Endothelial cell of umbilical vein (primary cell): ENCODE data around the gene USP25. TPM values are rescaled to one million over a fixed set of nuclear protein-coding genes. Genes with fewer than 3 reads are reported as not detected.

ENCODE experiments used
- BruUV-seq: library from RNA; stranded (reverse); fragments of 400-500 nt; replicated peaks from 2 replicates; lab custom pipeline; 2021; lab: Mats Ljungman, UMichigan
- CTCF ChIA-PET: fragments of 300-600, 350-600 bp; sonication (Branson Sonifier 250); formaldehyde crosslinking; loops from one replicate; lab custom pipeline; 2021; ENCODE audit warnings: antibody characterized with exemption, inconsistent platforms; lab: Charles Lee
- POLR2A ChIA-PET: fragments of 300-600, 350-600 bp; sonication (Branson Sonifier 250); formaldehyde crosslinking; loops from one replicate; lab custom pipeline; 2021; ENCODE audit warnings: antibody characterized with exemption, inconsistent platforms; lab: Charles Lee
- DNase-seq: peaks from one replicate; pipeline ENCODE4 v3.0.0-alpha.2; 2011; ENCODE audit warnings: low read depth, low spot score
- FAIRE-seq: peaks from 2 replicates; lab custom pipeline; 2011; peaks lifted over from hg19 to GRCh38; lab: Jason Lieb, UNC
- H2AFZ ChIP-seq: 2 replicates; pipeline ENCODE4 v1.6.0; 2012; ENCODE audit warnings: low read depth, low read length, control low read depth, inconsistent platforms
- H3K27ac ChIP-seq: 2 replicates; pipeline ENCODE4 v1.5.1; 2011; ENCODE audit warnings: low read depth, mild to moderate bottlenecking, control low read depth, low read length, moderate library complexity; ENCODE audit not compliant: insufficient read depth
- H3K27me3 ChIP-seq, 2 experiments: 2 replicates each; pipeline versions ENCODE4 v1.6.0 to v1.6.1; 2011; ENCODE audit warnings: low read length in 2 of 2, mixed read lengths in 1 of 2; ENCODE audit not compliant: control insufficient read depth in 2 of 2, insufficient read depth in 2 of 2
- H3K36me3 ChIP-seq, 2 experiments: 2 replicates in 1 of 2; 3 replicates in 1 of 2; pipeline ENCODE4 v1.5.1; 2011; ENCODE audit warnings: low read length in 2 of 2, mild to moderate bottlenecking in 1 of 2, moderate library complexity in 1 of 2; ENCODE audit not compliant: control insufficient read depth in 2 of 2, insufficient read depth in 2 of 2; ENCODE audit errors: extremely low read depth in 1 of 2
- H3K4me1 ChIP-seq: 3 replicates; pipeline ENCODE4 v1.5.1; 2011; ENCODE audit warnings: mild to moderate bottlenecking, low read length; ENCODE audit not compliant: control insufficient read depth, insufficient read depth; ENCODE audit errors: extremely low read depth
- H3K4me2 ChIP-seq: 2 replicates; pipeline ENCODE4 v1.6.1; 2011; ENCODE audit warnings: low read length, control low read depth, mixed read lengths; ENCODE audit not compliant: insufficient read depth
- H3K4me3 ChIP-seq, 3 experiments: fragments of 200-600 bp in 1 of 3; sonication (generic), shearing (Covaris generic) in 1 of 3; replicated peaks in 1 of 3; 2 replicates each; pipeline ENCODE4 v1.5.1; 2011 to 2016; ENCODE audit warnings: control low read depth in 3 of 3, low read length in 3 of 3, mild to moderate bottlenecking in 2 of 3, inconsistent platforms in 1 of 3, low read depth in 1 of 3, moderate library complexity in 1 of 3; ENCODE audit not compliant: insufficient read depth in 1 of 3
- H3K79me2 ChIP-seq: 2 replicates; pipeline ENCODE4 v1.6.0; 2012; ENCODE audit warnings: low read length, inconsistent platforms; ENCODE audit not compliant: control insufficient read depth, insufficient read depth
- H3K9ac ChIP-seq: replicated peaks from 2 replicates; pipeline ENCODE3; 2011; ENCODE audit warnings: low read length, control low read depth; ENCODE audit not compliant: insufficient read depth; ENCODE audit errors: extremely low read depth
- H3K9me1 ChIP-seq: replicated peaks from 3 replicates; pipeline ENCODE4 v1.6.0; 2011; ENCODE audit warnings: mild to moderate bottlenecking, low read length; ENCODE audit not compliant: control insufficient read depth, insufficient read depth; ENCODE audit errors: extremely low read depth
- H3K9me3 ChIP-seq: replicated peaks from 2 replicates; pipeline ENCODE4 v1.5.1; 2012; ENCODE audit warnings: low read length, inconsistent platforms; ENCODE audit not compliant: control insufficient read depth, insufficient read depth
- H4K20me1 ChIP-seq: replicated peaks from 2 replicates; pipeline ENCODE3; 2011; ENCODE audit warnings: mild to moderate bottlenecking, low read length; ENCODE audit not compliant: control insufficient read depth, insufficient read depth; ENCODE audit errors: extremely low read depth
- EZH2 ChIP-seq: IDR thresholded peaks from 2 replicates; pipeline ENCODE4 v1.6.1; 2012; ENCODE audit warnings: borderline replicate concordance, low read depth, mild to moderate bottlenecking, moderate library complexity, low read length, inconsistent platforms; ENCODE audit not compliant: severe bottlenecking
- FOS ChIP-seq: IDR thresholded peaks from 2 replicates; pipeline ENCODE4 v1.6.1; 2011; ENCODE audit warnings: mild to moderate bottlenecking, low read length, moderate library complexity, borderline replicate concordance; ENCODE audit not compliant: insufficient read depth
- GATA2 ChIP-seq: IDR thresholded peaks from 2 replicates; pipeline ENCODE4 v1.7.0; 2011; ENCODE audit warnings: low read depth, mild to moderate bottlenecking, moderate library complexity, mixed read lengths, low read length; ENCODE audit not compliant: insufficient read length, insufficient read depth
- JUN ChIP-seq: IDR thresholded peaks from 2 replicates; pipeline ENCODE4 v1.6.1; 2011; ENCODE audit warnings: borderline replicate concordance, low read depth; ENCODE audit not compliant: insufficient read length, insufficient read depth
- MAX ChIP-seq: IDR thresholded peaks from 2 replicates; pipeline ENCODE4 v1.6.1; 2011; ENCODE audit not compliant: insufficient read depth, insufficient read length
- dilution Hi-C: fragments of 300-500 bp; cut with MboI; formaldehyde crosslinking; loops from one replicate; pipeline ENCODE4 v1.15.0; 2019; ENCODE audit warnings: low sequenced_read_pairs; ENCODE audit not compliant: extremely low pct_ligation_motif_present
- intact Hi-C: fragments of 100-400 bp; cut with micrococcal nuclease; formaldehyde crosslinking; loops from one replicate; pipeline ENCODE4 v1.10.0; 2022
- polyA plus RNA-seq, 4 experiments: library from polyadenylated mRNA; depleted of rRNA in 3 of 4; stranded (reverse) in 3 of 4; unstranded in 1 of 4; fragments of >200 nt; gene quantifications; 2 replicates each; pipeline versions ENCODE4 v1.2.1 to v1.2.3, GENCODE V29; 2011 to 2012; ENCODE audit warnings: missing spikeins in 1 of 4
- total RNA-seq: library from RNA; stranded (reverse); gene quantifications from 2 replicates; pipeline ENCODE4 v1.2.3, GENCODE V29; 2021

The USP25 gene
- total and polyA plus RNA-seq, 2 donors (not counting 3 experiments of a cell fraction or from before 2014, with no cell fraction given) = 14.4 to 67.5 TPM

- FAIRE-seq (no peak), DNase-seq (no peak)
- H3K27ac ChIP-seq = no peak overlapping the region
- peaks cover 4 to 14% of the 10 kb centered on the region in 2 experiments for H3K36me3 ChIP-seq
- no peaks in the 10 kb centered on the region for H3K9me1 ChIP-seq
- BruUV-seq = no TSS peak
- H4K20me1 ChIP-seq = no peaks in the 10 kb centered on the region
- TF ChIP-seq GATA2 (no peak), EZH2 (no peak)
- peaks cover 19% of the 10 kb centered on the region for H3K79me2 ChIP-seq
- H3K27me3 ChIP-seq = no peaks in the 10 kb centered on the region
- no peaks in the 10 kb centered on the region for H3K9me3 ChIP-seq
- H3K4me3 ChIP-seq = no peak overlapping the region
- H3K4me1 ChIP-seq = peaks cover 20% of the 10 kb centered on the region
- POLR2A ChIA-PET = no interaction called here
- dilution Hi-C loops (no loop called here), intact Hi-C loops (loop anchor here (5.0 kb wide), 1 partner anchor 138 kb away; no protein-coding TSS in a partner anchor)
- H2AFZ ChIP-seq = no peak overlapping the region
- CTCF ChIA-PET = interaction anchor here (1.1 to 1.7 kb wide), 2 partner anchors 10 to 32 kb away, joined by 3 to 10 read pairs; no protein-coding TSS in a partner anchor
- H3K9ac ChIP-seq = no peak overlapping the region
- no peak overlapping the region for H3K4me2 ChIP-seq
Measured at GRCh38 chr21:15820327-15820726, 90.5 kb downstream of the USP25 start.

- CTCF ChIA-PET = interaction anchor here (1.1 to 1.7 kb wide), 4 partner anchors 10 to 31 kb away, joined by 3 to 10 read pairs (median 3); no protein-coding TSS in a partner anchor
- dilution Hi-C loops = no loop called here
Measured at GRCh38 chr21:15820852-15821379, 91.1 kb downstream of the USP25 start.

More at GRCh38 chr21:15820852-15821379, 91.1 kb downstream of the USP25 start:
- Histone ChIP-seq H2AFZ (no peak overlapping the region), H3K27me3 (no peaks in the 10 kb centered on the region), H3K36me3 (peaks cover 4 to 16% of the 10 kb centered on the region in 2 experiments), H3K4me2 (peak overlapping the region; percentile 41), H3K9me3 (no peaks in the 10 kb centered on the region), H4K20me1 (no peaks in the 10 kb centered on the region), H3K79me2 (peaks cover 15% of the 10 kb centered on the region), H3K9ac (no peak overlapping the region), H3K9me1 (no peaks in the 10 kb centered on the region), H3K27ac (no peak overlapping the region), H3K4me1 (peaks cover 20% of the 10 kb centered on the region), H3K4me3 (no peak overlapping the region)
- POLR2A ChIA-PET = no interaction called here
- DNase-seq = peak; percentile 30
- no TSS peak for BruUV-seq
- no peak for FAIRE-seq
- intact Hi-C loops = loop anchor here (5.0 kb wide), 1 partner anchor 139 kb away; no protein-coding TSS in a partner anchor
- TF ChIP-seq FOS = peak; percentile 47
- no peak for TF ChIP-seq MAX
- peak; percentile 12 for TF ChIP-seq JUN
